DOHH2 (cell line): ENCODE results near the gene POLN.

Source experiments
- H3F3A ChIP-seq: fragments of 200-600 bp; sonication (generic), shearing (Covaris generic); 2 replicates; pipeline ENCODE4 v1.6.0; 2016; ENCODE audit warnings: antibody characterized with exemption, mild to moderate bottlenecking; ENCODE audit not compliant: control insufficient read depth, insufficient read depth
- H3K27ac ChIP-seq: fragments of 200-600 bp; sonication (generic); 2 replicates; pipeline ENCODE4 v1.5.1; 2014; ENCODE audit warnings: low read depth, mild to moderate bottlenecking, low read length, moderate library complexity
- H3K27me3 ChIP-seq: fragments of 200-600 bp; sonication (generic); 2 replicates; pipeline ENCODE4 v1.6.1; 2014; ENCODE audit warnings: mild to moderate bottlenecking, low read length, mixed read lengths; ENCODE audit not compliant: control insufficient read depth
- H3K36me3 ChIP-seq: fragments of 200-600 bp; sonication (generic); 2 replicates; pipeline ENCODE4 v1.6.1; 2014; ENCODE audit warnings: mild to moderate bottlenecking, low read length, moderate library complexity, mixed read lengths; ENCODE audit not compliant: control insufficient read depth
- H3K4me1 ChIP-seq: fragments of 200-600 bp; sonication (generic); 2 replicates; pipeline ENCODE4 v1.6.1; 2014; ENCODE audit warnings: mild to moderate bottlenecking, low read length, mixed read lengths; ENCODE audit not compliant: control insufficient read depth
- H3K4me2 ChIP-seq: fragments of 200-600 bp; sonication (generic); 2 replicates; pipeline ENCODE4 v1.6.0; 2014; ENCODE audit warnings: mild to moderate bottlenecking, low read length, moderate library complexity
- H3K4me3 ChIP-seq: fragments of 200-600 bp; sonication (generic); 2 replicates; pipeline ENCODE4 v1.5.1; 2014; ENCODE audit warnings: mild to moderate bottlenecking, low read length, mixed read lengths
- H3K79me2 ChIP-seq: fragments of 200-600 bp; sonication (generic); 2 replicates; pipeline ENCODE4 v1.6.1; 2014; ENCODE audit warnings: mild to moderate bottlenecking, low read length, mixed read lengths; ENCODE audit not compliant: control insufficient read depth
- H3K9me2 ChIP-seq: fragments of 200-600 bp; sonication (generic); replicated peaks from 2 replicates; pipeline ENCODE4 v1.6.1; 2014; ENCODE audit warnings: mild to moderate bottlenecking, low read length, mixed read lengths; ENCODE audit not compliant: control insufficient read depth
- H3K9me3 ChIP-seq: fragments of 200-600 bp; sonication (generic); 2 replicates; pipeline ENCODE4 v1.6.1; 2014; ENCODE audit warnings: antibody characterized with exemption, low read length, mixed read lengths; ENCODE audit not compliant: control insufficient read depth, insufficient read depth
- H4K20me1 ChIP-seq: fragments of 200-600 bp; sonication (generic); 2 replicates; pipeline ENCODE4 v1.6.0; 2014; ENCODE audit warnings: low read depth, mild to moderate bottlenecking, antibody characterized with exemption, low read length, moderate library complexity; ENCODE audit not compliant: control insufficient read depth, insufficient read depth
- EZH2phosphoT487 ChIP-seq: fragments of 200-600 bp; sonication (generic); IDR thresholded peaks from 2 replicates; pipeline ENCODE4 v1.6.1; 2017; ENCODE audit warnings: borderline replicate concordance, mild to moderate bottlenecking, antibody characterized with exemption, low read length, moderate library complexity, mixed read lengths
- TF ChIP-seq, protein P1 (sequence below): fragments of 200-600 bp; sonication (generic); IDR thresholded peaks from one replicate; pipeline ENCODE4 v1.5.1; 2014; ENCODE audit warnings: antibody characterized with exemption, mild to moderate bottlenecking, low read depth, low read length; ENCODE audit not compliant: poor library complexity, severe bottlenecking

The POLN gene

DNA sequence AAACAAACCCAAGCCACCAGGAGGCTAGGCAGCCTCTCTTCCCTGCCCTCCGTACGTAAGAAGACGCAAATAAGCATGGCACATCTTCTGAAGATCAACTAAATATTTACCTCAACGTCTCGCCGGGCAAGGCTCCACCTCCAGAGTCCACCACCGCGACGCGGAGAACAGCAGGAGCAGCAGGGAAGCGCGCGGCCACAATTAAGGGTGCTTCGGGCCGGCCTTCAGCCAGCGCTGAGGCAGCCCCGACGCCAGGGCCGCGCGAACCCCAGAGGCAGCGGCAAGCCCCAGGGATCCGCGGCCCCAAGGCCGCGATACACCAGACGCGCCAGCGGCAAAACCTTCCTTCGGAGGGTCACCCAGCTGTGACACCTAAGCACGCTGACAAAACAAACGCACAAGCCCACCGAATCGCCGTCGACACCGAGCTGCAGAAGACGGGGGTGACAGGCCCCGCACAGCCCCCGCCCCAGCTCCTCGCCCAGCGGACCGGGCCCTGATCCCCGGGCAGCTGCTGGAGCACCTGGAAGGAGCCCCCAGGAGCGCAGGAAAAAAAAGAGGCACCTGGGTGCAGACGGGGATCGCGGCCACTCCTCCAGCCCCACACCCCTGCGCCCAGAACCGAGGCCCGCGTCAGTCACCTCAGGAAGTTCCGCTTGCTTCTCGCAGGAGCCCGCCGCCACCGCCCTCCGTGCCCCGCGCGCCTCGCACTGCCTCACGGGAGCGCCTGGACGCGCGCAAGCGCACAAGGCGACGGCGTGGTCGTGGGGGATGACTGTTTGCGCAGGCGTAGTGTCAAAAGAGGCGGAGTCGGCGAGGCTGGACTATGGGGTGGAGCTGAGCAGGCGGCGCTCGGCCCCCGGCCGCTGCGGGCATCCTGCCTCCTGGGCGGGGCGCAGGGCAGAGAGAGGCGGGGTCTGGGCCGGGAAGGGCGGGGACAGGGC, at the start of gene POLN, which contains the start of gene HAUS3:
Gene POLN, minus strand, starts transcription at position 712 of the 944 bp plus-strand sequence. CDS start 12,890 bp downstream, outside the sequence.
Gene HAUS3, minus strand, starts transcription at position 712 of the 944 bp plus-strand sequence. CDS start 1,175 bp downstream, outside the sequence.
- H3K9me2 ChIP-seq = no peaks in the 10 kb centered on the region
- H3F3A ChIP-seq = peaks cover 9% of the 10 kb centered on the region
- H4K20me1 ChIP-seq = peaks cover 31% of the 10 kb centered on the region
- no peaks in the 10 kb centered on the region for H3K9me3 ChIP-seq
- peak within 1 kb of the TSS; percentile 60 for H3K27ac ChIP-seq
- H3K4me3 ChIP-seq = peak within 1 kb of the TSS; percentile 91
- H3K27me3 ChIP-seq = no peaks in the 10 kb centered on the region
- H3K36me3 ChIP-seq = peaks cover 34% of the 10 kb centered on the region
- peaks cover 50% of the 10 kb centered on the region for H3K79me2 ChIP-seq
- H3K4me2 ChIP-seq = peak within 1 kb of the TSS; percentile 77
- TF ChIP-seq, protein P1, sequence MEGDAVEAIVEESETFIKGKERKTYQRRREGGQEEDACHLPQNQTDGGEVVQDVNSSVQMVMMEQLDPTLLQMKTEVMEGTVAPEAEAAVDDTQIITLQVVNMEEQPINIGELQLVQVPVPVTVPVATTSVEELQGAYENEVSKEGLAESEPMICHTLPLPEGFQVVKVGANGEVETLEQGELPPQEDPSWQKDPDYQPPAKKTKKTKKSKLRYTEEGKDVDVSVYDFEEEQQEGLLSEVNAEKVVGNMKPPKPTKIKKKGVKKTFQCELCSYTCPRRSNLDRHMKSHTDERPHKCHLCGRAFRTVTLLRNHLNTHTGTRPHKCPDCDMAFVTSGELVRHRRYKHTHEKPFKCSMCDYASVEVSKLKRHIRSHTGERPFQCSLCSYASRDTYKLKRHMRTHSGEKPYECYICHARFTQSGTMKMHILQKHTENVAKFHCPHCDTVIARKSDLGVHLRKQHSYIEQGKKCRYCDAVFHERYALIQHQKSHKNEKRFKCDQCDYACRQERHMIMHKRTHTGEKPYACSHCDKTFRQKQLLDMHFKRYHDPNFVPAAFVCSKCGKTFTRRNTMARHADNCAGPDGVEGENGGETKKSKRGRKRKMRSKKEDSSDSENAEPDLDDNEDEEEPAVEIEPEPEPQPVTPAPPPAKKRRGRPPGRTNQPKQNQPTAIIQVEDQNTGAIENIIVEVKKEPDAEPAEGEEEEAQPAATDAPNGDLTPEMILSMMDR = no peak
- no peak for TF ChIP-seq EZH2phosphoT487
- peaks cover 55% of the 10 kb centered on the region for H3K4me1 ChIP-seq

DNA sequence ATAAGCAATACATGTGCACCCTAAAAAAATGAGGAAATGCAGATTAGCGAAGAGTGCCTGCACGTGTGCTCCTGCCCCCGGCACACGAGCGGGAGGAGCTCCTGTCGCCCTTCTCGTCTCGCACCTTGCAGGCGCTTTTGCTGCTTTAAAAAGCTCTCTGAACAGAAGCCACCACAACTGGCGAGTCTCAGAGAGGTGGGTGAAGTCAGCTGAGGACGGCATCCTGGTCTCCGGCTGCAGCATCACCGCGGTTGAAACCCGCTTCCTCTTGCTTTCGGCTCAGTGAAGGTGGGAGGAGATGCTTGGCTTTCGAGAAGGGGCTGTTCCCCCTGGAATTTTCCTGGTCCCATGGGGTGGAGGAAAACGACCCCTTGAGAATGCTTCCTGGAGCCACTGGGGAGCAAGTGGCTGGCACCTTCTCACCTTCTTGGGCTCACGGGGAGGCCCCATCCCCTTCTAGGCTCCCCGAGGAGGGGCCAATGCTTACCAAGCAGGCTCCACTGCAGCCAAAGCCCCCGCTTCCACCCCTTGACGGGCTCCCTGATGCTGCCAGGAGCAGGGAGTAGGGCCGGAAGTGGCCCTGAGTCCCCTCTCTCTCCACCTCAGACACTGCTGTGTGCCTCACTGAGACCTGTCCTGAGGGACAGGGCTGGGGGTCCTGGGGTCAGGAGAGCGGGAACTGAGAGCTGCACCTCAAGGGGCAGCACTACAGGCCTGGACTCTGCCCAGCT, 49.2 kb upstream of the POLN start:
- no peak overlapping the region; the same call in 1 of the 2 replicates for H3K27ac ChIP-seq
- TF ChIP-seq, protein P1 = no peak
- TF ChIP-seq EZH2phosphoT487 = no peak
- no peaks in the 10 kb centered on the region for H3K79me2 ChIP-seq
- H4K20me1 ChIP-seq = no peaks in the 10 kb centered on the region
- H3K4me3 ChIP-seq = no peak overlapping the region
- 0 out of 2 replicates have a peak, but pooled peaks cover 2% of the 10 kb centered on the region for H3K27me3 ChIP-seq
- H3K4me1 ChIP-seq = peaks cover 18% of the 10 kb centered on the region
- peak overlapping the region; percentile 39 for H3K4me2 ChIP-seq
- H3K9me2 ChIP-seq = no peaks in the 10 kb centered on the region
- no peaks in the 10 kb centered on the region for H3K36me3 ChIP-seq
- H3F3A ChIP-seq = no peaks in the 10 kb centered on the region
- no peaks in the 10 kb centered on the region for H3K9me3 ChIP-seq

DNA sequence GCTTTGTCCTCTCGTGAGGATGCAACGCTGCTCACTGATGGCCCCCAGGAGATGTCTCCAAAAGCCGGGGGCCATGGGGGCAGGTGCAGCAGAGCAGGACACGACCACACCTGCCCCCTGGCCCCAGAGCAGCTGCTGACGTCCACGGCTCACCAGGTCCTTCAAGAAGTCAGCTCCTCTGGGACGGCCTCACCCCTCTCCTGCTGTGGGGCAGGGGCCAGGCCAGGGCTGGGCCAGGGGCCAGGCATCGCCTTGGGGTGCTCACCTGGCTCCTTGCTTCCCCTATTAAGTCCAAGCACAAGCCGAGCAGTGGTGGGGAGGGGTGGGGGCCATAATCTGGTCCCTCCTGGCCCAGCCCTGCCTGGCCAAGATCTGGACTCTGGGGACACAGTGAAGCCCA, 48.6 kb upstream of the POLN start:
- no peak overlapping the region for H3K4me3 ChIP-seq
- H3K9me2 ChIP-seq = no peaks in the 10 kb centered on the region
- peak overlapping the region; percentile 39 for H3K4me2 ChIP-seq
- H3F3A ChIP-seq = no peaks in the 10 kb centered on the region
- no peak for TF ChIP-seq EZH2phosphoT487
- TF ChIP-seq, protein P1 = no peak
- H3K79me2 ChIP-seq = no peaks in the 10 kb centered on the region
- 0 out of 2 replicates have a peak, but pooled peaks cover 2% of the 10 kb centered on the region for H3K27me3 ChIP-seq
- H3K36me3 ChIP-seq = no peaks in the 10 kb centered on the region
- H3K27ac ChIP-seq = no peak overlapping the region
- H3K4me1 ChIP-seq = peaks cover 16% of the 10 kb centered on the region
- H4K20me1 ChIP-seq = no peaks in the 10 kb centered on the region
- no peaks in the 10 kb centered on the region for H3K9me3 ChIP-seq
